OCI-LY3 (cell line): ENCODE results near the gene PLPP3.

Experiments
- EZH2phosphoT487 ChIP-seq: fragments of 200-600 bp; shearing (Covaris generic); IDR thresholded peaks from 2 replicates; pipeline ENCODE4 v1.6.1; 2018; ENCODE audit warnings: antibody characterized with exemption, mixed run types, low read depth
- TF ChIP-seq, protein P1 (sequence below): fragments of 200-600, 300-600 bp; sonication (generic); IDR thresholded peaks from 2 replicates; pipeline ENCODE4 v1.5.1; 2014; ENCODE audit warnings: antibody characterized with exemption, low read length, low read depth

DNA sequence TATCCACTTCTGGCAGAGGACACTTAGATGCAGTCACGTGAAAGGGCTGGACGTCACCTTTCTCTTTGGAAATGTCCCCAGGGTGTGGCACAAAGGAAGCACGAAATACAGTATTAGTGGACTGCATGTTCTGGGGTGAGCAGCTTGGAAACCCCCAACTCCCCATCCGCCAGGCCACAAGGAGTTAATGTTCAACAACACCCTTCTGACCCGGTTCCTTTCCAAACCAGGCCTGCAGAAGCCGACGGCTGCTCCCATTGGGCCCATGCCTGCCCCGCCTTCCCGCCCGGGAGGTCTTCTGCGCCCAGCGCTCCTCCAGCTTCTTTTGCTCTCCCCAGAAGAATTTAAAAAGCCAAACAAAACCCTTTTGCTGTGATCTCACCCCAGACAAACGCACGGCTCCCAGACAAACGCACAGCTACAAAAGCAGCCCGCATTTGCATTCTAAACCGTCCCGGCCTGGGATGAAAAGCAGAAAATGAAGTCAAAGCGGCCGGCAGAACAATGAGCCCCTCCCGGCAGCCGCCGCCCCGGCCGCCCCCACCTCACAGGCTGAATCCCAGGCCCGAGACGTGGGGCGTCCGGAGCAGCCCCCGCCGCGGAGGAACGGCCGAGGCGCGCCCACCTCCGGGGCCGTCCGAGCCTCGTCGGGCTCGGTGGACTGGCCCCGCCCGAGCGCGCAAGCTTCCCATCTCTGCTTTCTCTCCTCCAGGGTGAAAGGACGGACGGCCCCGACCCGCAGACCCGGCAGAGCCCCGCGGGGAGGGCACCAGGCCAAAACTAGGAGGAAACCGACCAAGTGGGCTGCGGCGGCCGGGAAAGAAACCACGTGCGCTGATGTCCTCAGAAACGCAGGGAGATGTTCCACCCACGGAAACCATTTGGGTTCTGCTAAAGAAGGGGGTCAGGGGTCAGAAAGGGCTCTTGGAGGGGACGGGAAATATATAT lies 101.9 kb downstream of the PLPP3 start:
- TF ChIP-seq, protein P1, sequence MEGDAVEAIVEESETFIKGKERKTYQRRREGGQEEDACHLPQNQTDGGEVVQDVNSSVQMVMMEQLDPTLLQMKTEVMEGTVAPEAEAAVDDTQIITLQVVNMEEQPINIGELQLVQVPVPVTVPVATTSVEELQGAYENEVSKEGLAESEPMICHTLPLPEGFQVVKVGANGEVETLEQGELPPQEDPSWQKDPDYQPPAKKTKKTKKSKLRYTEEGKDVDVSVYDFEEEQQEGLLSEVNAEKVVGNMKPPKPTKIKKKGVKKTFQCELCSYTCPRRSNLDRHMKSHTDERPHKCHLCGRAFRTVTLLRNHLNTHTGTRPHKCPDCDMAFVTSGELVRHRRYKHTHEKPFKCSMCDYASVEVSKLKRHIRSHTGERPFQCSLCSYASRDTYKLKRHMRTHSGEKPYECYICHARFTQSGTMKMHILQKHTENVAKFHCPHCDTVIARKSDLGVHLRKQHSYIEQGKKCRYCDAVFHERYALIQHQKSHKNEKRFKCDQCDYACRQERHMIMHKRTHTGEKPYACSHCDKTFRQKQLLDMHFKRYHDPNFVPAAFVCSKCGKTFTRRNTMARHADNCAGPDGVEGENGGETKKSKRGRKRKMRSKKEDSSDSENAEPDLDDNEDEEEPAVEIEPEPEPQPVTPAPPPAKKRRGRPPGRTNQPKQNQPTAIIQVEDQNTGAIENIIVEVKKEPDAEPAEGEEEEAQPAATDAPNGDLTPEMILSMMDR, result no peak
- no peak for TF ChIP-seq EZH2phosphoT487
